Gastrocnemius medialis (tissue), 4 donors: ENCODE data around the gene ABR.

Experiments
- POLR2A ChIP-seq, 2 donors: fragments of 450-650 bp; IDR thresholded peaks; one replicate each; pipeline ENCODE4 v1.6.1; 2017; ENCODE audit warnings: antibody characterized with exemption in 2 of 2, mild to moderate bottlenecking in 2 of 2, moderate library complexity in 2 of 2
- TF ChIP-seq, protein P1 (sequence below), 5 experiments: fragments of 450-650 bp in 3 of 5; fragments of 200-600 bp in 2 of 5; sonication (generic) in 2 of 5; IDR thresholded peaks in 4 of 5; conservative IDR thresholded peaks in 1 of 5; 1 replicate in 4 of 5; 2 replicates in 1 of 5; pipeline ENCODE4 v1.5.1; 2016 to 2019; ENCODE audit warnings: antibody characterized with exemption in 5 of 5, mild to moderate bottlenecking in 3 of 5, moderate library complexity in 3 of 5

DNA sequence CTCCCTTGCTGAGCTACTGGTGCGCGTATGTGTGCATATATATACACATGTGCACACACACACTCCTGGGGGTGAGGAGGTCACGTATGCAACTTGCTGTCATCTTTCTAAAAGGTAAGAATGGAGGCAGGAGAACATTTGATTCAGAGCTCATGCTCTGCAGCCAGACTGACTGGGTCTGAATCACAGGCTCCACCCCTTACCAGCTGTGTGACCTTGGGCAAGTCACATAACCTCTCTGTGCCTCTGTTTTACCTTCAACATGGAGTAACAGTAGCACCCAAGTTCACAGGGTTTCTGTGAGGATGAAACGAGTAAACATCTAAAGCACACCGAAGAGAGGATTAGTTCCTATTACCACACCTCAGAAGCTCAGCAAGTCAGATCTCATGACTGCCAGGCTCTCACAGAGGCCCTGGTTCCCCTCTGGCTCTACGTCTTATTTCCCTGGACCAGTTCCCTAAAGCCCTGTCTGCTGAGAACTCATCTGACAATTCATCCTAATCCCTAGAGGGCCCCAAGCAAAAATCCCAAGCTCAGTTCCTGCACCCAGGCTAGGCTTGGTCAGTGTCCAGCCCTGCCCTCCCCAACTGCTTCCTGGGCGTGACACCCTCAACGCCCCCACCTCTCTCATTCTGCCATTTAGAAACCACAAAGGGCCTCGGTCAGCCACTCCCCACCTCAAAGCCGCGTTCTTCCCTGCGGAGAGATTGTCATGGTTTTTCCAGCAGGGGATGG, 28.7 kb downstream of the ABR start:
- TF ChIP-seq, protein P1, sequence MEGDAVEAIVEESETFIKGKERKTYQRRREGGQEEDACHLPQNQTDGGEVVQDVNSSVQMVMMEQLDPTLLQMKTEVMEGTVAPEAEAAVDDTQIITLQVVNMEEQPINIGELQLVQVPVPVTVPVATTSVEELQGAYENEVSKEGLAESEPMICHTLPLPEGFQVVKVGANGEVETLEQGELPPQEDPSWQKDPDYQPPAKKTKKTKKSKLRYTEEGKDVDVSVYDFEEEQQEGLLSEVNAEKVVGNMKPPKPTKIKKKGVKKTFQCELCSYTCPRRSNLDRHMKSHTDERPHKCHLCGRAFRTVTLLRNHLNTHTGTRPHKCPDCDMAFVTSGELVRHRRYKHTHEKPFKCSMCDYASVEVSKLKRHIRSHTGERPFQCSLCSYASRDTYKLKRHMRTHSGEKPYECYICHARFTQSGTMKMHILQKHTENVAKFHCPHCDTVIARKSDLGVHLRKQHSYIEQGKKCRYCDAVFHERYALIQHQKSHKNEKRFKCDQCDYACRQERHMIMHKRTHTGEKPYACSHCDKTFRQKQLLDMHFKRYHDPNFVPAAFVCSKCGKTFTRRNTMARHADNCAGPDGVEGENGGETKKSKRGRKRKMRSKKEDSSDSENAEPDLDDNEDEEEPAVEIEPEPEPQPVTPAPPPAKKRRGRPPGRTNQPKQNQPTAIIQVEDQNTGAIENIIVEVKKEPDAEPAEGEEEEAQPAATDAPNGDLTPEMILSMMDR (IDR thresholded peaks at IDR 0.05 in 4 of 5, conservative IDR thresholded peaks at IDR 0.05 in 1 of 5), result no peak
- TF ChIP-seq POLR2A (IDR thresholded peaks at IDR 0.05), result no peak
